ENCODE measurements around the gene AHCYL1. TPM values are rescaled to one million over a fixed set of nuclear protein-coding genes. Genes with fewer than 3 reads are reported as not detected.

The AHCYL1 gene
- total RNA-seq, 1 experiment from 2014 or later, result 92.0 TPM

DNA sequence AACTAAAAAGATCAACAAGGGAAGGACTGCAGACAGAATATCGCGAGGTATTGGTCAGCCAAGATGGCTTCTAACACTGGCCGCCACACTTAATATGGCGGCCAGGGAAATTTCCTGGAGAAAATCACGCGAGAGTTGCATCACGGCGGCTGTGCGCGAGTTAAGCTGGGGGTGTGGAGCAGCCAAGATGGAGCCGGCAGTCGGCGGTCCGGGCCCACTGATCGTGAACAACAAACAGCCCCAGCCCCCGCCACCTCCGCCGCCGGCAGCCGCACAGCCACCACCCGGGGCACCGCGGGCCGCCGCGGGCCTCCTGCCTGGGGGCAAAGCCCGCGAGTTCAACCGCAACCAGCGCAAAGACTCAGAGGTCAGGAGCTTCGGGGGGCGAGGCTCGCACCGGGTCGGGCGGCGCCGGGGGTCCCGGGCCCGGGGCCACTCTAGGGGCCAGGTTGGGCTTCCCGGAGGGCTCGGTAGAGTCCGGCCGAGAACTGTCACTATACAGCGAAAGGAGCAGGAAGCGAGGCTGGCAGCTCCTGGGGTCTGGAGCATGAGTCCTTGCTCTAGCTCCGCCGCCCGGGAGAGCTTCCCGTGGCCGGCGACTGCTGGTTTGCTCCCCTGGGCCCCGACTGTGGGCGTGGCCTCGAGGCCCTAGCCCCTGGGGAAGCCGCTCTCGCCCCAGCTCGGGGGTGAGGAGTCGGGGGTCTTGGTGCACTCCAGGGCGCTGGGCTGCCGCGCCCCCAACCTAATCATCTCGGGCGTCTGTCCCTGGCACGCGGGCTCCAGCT, 50.1 kb downstream of the AHCYL1 start, which contains the start of gene STRIP1 (continued):
- TF ChIP-seq, protein P1, sequence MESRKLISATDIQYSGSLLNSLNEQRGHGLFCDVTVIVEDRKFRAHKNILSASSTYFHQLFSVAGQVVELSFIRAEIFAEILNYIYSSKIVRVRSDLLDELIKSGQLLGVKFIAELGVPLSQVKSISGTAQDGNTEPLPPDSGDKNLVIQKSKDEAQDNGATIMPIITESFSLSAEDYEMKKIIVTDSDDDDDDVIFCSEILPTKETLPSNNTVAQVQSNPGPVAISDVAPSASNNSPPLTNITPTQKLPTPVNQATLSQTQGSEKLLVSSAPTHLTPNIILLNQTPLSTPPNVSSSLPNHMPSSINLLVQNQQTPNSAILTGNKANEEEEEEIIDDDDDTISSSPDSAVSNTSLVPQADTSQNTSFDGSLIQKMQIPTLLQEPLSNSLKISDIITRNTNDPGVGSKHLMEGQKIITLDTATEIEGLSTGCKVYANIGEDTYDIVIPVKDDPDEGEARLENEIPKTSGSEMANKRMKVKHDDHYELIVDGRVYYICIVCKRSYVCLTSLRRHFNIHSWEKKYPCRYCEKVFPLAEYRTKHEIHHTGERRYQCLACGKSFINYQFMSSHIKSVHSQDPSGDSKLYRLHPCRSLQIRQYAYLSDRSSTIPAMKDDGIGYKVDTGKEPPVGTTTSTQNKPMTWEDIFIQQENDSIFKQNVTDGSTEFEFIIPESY (IDR thresholded peaks at IDR 0.05; ENCODE audit: extremely low read depth, insufficient replicate concordance, low read length), result peak; percentile 100
- TF ChIP-seq CEBPB (IDR thresholded peaks at IDR 0.05; ENCODE audit: low read depth), result peak; percentile 82

DNA sequence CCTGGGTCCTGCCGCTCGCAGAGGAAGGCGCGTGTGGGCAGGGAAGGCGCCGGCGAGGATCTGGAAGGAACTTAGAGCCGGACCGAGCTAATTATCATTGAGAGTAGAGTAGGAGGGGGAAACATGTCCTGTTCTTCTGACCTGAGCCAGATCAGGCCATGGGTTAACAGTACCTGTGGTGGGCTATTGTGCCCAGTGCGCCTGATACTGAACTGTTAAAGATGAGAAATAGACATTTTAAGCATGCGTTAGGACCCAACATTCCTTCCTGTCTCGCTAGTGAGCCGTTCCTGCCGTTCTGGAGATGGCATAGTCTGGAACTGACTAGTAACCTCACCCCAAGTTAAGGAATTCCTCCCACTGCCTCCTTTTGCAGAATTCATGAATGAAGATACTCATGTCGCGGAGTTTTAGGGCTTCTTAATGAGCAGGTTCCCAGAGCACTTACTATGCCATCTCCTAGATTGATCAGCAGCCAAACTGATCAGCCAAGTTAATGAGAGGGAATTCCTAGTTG, 50.7 kb downstream of the AHCYL1 start:
- POLR2A ChIA-PET, result interaction anchor here (1.0 to 1.6 kb wide), 3 partner anchors 10 to 51 kb away, joined by 3 to 4 read pairs (median 3); partner anchors contain the start of gene AHCYL1
- RAD21 ChIA-PET (ENCODE audit: low non-redundant PET in 1 of 2, low total read pairs in 2 of 2, uncharacterized antibody in 2 of 2, unreplicated experiment in 2 of 2), result no interaction called here
- no peaks in the 10 kb centered on the region for H3K27me3 ChIP-seq (ENCODE audit: insufficient read depth, low read length)
- H3K79me2 ChIP-seq (ENCODE audit: insufficient read depth, low read length), result peaks cover 30% of the 10 kb centered on the region
- intact Hi-C loops (cut with micrococcal nuclease), result no loop called here
- no peak for TF ChIP-seq FOSL1 (IDR thresholded peaks at IDR 0.05; ENCODE audit: low read depth)
- no peak for TF ChIP-seq RAD21 (IDR thresholded peaks at IDR 0.05; ENCODE audit: low read depth)
- TF ChIP-seq EGR1 (IDR thresholded peaks at IDR 0.05; ENCODE audit: low read depth), result no peak
- TF ChIP-seq EZH2 (IDR thresholded peaks at IDR 0.05), result no peak
- no peaks in the 10 kb centered on the region for H4K20me1 ChIP-seq (ENCODE audit: insufficient read depth)
- CTCF ChIA-PET, result interaction anchor here (0.8 to 1.4 kb wide), 6 partner anchors 19 to 461 kb away, joined by 3 to 7 read pairs (median 6); partner anchors contain the start of gene AHCYL1
- BruUV-seq (replicated peaks), result no TSS peak
- DNase-seq (ENCODE audit: low read depth, low spot score), result no peak
- ATAC-seq, result peak; percentile 46
- peak overlapping the region; percentile 88 to 89 for H3K4me3 ChIP-seq (replicated peaks in 1 of 2; ENCODE audit: low read depth in 1 of 2, low read length in 2 of 2)
- H3K4me1 ChIP-seq (ENCODE audit: control insufficient read depth in 1 of 2, insufficient read depth in 2 of 2, low read length in 2 of 2), result peaks cover 3 to 14% of the 10 kb centered on the region in 2 experiments; a peak in 3 of 4 replicates
- peak overlapping the region; percentile 71 for H3K27ac ChIP-seq (ENCODE audit: low read depth, low read length)
- no peaks in the 10 kb centered on the region for H3K9me2 ChIP-seq (ENCODE audit: insufficient read depth)
- peak overlapping the region; percentile 91 for H3K9ac ChIP-seq (ENCODE audit: low read length)
- no peak overlapping the region for H2AFZ ChIP-seq (ENCODE audit: low read depth, low read length, poor library complexity, severe bottlenecking)
- peaks cover 15 to 19% of the 10 kb centered on the region in 2 experiments; a peak in 3 of 4 replicates for H3K36me3 ChIP-seq (ENCODE audit: control insufficient read depth in 1 of 2, insufficient read depth in 2 of 2, low read length in 2 of 2)
- no peaks in the 10 kb centered on the region for H3K9me3 ChIP-seq (ENCODE audit: control insufficient read depth in 1 of 2, insufficient read depth in 1 of 2, low read depth in 1 of 2, low read length in 2 of 2)
- H3K4me2 ChIP-seq (ENCODE audit: low read length), result peak overlapping the region; percentile 77
